HCT116 (cell line): ENCODE results near the gene GALNT7.

Experiments used
- ATF3 ChIP-seq: IDR thresholded peaks from 2 replicates; pipeline ENCODE4 v1.6.1; 2012
- CEBPB ChIP-seq: IDR thresholded peaks from 2 replicates; pipeline ENCODE4 v1.6.1; 2012; ENCODE audit warnings: low read depth
- CTCF ChIP-seq, 3 experiments: fragments of 200-600 bp in 1 of 3; sonication (generic) in 1 of 3; IDR thresholded peaks in 2 of 3; conservative IDR thresholded peaks in 1 of 3; 2 replicates each; pipeline ENCODE4 v1.5.1; 2012 to 2017; ENCODE audit warnings: low read depth in 2 of 3, low read length in 2 of 3, antibody characterized with exemption in 1 of 3, borderline replicate concordance in 1 of 3, control low read depth in 1 of 3, mild to moderate bottlenecking in 1 of 3, mixed read lengths in 1 of 3, mixed run types in 1 of 3, moderate library complexity in 1 of 3; ENCODE audit not compliant: insufficient read depth in 1 of 3
- ELF1 ChIP-seq: IDR thresholded peaks from 2 replicates; pipeline ENCODE4 v1.6.1; 2012; ENCODE audit warnings: low read depth, borderline replicate concordance
- EZH2 ChIP-seq: fragments of 200-600 bp; sonication (generic); IDR thresholded peaks from 2 replicates; pipeline ENCODE4 v1.6.1; 2017; ENCODE audit warnings: antibody characterized with exemption, mixed run types
- JUND ChIP-seq: IDR thresholded peaks from 2 replicates; pipeline ENCODE4 v1.6.1; 2012
- POLR2A ChIP-seq: IDR thresholded peaks from 2 replicates; pipeline ENCODE4 v1.7.0; 2011; ENCODE audit warnings: borderline replicate concordance; ENCODE audit not compliant: insufficient read depth, insufficient read length; ENCODE audit errors: extremely low read depth
- POLR2AphosphoS5 ChIP-seq: IDR thresholded peaks from 2 replicates; pipeline ENCODE4 v1.6.1; 2011; ENCODE audit warnings: mild to moderate bottlenecking, low read depth, low read length, moderate library complexity
- ZNF274 ChIP-seq: fragments of 200-500 bp; sonication (Bioruptor generic); IDR thresholded peaks from 2 replicates; pipeline ENCODE4 v1.6.1; 2014; ENCODE audit warnings: mild to moderate bottlenecking, low read depth, low read length, inconsistent platforms
- TF ChIP-seq, protein P1 (sequence below): IDR thresholded peaks from 2 replicates; pipeline ENCODE4 v1.6.1; 2012
- TF ChIP-seq, protein P2 (sequence below): IDR thresholded peaks from 2 replicates; pipeline ENCODE4 v1.6.1; 2011; ENCODE audit warnings: mild to moderate bottlenecking, low read length, moderate library complexity; ENCODE audit not compliant: insufficient replicate concordance; ENCODE audit errors: extremely low read depth

- no peak for TF ChIP-seq CEBPB
- TF ChIP-seq, protein P1, sequence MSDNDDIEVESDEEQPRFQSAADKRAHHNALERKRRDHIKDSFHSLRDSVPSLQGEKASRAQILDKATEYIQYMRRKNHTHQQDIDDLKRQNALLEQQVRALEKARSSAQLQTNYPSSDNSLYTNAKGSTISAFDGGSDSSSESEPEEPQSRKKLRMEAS: no peak
- TF ChIP-seq ZNF274: no peak
- TF ChIP-seq POLR2A: no peak
- no peak for TF ChIP-seq ELF1
- TF ChIP-seq CTCF (IDR thresholded peaks at IDR 0.05 in 2 of 3, conservative IDR thresholded peaks at IDR 0.05 in 1 of 3; ENCODE audit: borderline replicate concordance in 1 of 3, insufficient read depth in 1 of 3, low read depth in 2 of 3, low read length in 2 of 3): no peak
- no peak for TF ChIP-seq JUND
- TF ChIP-seq, protein P2, sequence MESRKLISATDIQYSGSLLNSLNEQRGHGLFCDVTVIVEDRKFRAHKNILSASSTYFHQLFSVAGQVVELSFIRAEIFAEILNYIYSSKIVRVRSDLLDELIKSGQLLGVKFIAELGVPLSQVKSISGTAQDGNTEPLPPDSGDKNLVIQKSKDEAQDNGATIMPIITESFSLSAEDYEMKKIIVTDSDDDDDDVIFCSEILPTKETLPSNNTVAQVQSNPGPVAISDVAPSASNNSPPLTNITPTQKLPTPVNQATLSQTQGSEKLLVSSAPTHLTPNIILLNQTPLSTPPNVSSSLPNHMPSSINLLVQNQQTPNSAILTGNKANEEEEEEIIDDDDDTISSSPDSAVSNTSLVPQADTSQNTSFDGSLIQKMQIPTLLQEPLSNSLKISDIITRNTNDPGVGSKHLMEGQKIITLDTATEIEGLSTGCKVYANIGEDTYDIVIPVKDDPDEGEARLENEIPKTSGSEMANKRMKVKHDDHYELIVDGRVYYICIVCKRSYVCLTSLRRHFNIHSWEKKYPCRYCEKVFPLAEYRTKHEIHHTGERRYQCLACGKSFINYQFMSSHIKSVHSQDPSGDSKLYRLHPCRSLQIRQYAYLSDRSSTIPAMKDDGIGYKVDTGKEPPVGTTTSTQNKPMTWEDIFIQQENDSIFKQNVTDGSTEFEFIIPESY: no peak
- TF ChIP-seq ATF3: no peak
- no peak for TF ChIP-seq EZH2
- TF ChIP-seq POLR2AphosphoS5: no peak
Observed at GRCh38 chr4:173134426-173134825, 34.2 kb upstream of the GALNT7 start.
